NK-92 treated with Interleukin-12 subunit alpha and Interleukin-12 subunit beta, amount 100 ng/mL, for 24 hours (cell line): Measurements from ENCODE around the gene GABBR1.

ENCODE experiments used
- DNase-seq: peaks from one replicate; lab custom pipeline; 2025; lab: John Stamatoyannopoulos, UW

GABBR1 gene

DNA sequence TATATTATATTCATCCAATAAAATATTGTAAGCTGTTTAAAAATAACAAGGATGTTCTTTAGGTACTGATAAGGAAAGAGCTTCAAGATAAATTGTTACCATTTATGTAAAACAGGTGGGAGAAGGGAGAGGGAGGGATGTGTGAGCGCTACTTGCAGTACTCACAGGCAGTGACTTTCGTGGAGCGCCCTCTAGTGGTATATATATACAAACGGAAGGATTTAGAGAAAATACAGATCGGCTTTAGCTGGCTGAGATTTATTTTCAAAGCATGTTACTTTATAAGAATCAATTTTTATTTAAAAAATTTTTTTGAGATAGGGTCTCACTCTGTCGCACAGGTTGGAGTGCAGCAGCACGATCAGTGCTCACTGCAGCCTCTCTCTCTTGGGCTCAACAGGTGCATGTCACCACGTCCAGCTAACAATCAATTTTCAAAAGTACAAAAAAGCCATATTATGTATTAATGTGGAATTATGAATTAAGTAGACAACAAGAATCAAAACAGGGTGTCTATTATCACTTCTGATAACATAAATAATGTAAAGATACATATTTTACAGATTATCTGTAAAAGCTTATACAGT lies 20.6 kb upstream of the GABBR1 start:
- peak; percentile 20 for DNase-seq

DNA sequence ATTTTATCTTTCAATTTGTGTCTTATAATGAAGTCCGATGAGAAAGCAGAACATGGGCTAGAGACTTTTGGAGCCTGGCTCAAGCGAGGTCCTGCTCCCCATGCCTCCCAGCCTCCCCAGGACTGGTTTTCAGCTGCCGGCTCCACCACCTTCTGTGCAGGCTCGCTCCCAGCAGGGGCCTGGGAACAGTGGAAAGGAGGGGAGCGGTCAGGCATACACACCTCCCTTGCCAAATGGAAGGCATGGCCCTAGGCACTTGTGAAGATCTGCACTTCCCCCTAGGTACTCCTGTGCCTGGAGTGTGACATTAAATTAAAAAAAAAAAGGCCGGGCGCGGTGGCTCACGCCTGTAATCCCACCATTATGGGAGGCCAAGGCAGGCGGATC lies 19.2 kb upstream of the GABBR1 start:
- DNase-seq: no peak

DNA sequence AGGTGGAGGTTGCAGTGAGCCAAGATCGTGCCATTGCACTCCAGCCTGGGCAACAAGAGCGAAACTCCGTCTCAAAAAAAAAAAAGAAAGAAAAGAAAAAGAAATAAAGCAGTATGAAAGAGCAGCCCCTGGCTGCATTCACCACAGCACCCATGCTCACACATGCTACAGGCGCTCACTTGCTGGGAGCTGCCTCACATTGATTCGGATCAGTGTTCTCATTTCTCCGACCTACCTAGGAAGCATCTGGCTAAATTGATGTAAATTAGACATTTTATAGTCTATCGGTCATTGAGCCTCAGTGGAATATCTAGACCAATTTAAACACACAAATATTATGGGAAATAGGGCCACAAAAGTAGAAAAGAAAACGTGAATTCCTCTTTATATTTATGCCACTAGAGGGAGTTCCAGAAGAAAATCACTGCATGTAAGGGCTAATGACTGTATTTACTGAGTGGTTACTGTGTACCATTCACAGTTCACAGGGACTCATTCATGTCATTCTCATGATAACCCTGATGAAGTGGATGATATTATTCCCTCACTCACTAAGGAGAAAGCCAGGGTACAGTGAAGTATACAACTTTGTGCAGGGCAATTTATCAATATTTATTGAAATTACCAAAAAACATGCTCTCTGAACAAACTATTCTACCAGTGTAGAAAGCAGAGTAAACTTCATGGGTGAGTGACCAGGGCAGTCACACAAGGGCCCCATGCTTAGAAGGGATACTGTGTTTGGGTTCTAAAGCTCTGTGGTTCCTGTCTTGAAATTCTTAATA lies 18.6 kb upstream of the GABBR1 start:
- DNase-seq: no peak

DNA sequence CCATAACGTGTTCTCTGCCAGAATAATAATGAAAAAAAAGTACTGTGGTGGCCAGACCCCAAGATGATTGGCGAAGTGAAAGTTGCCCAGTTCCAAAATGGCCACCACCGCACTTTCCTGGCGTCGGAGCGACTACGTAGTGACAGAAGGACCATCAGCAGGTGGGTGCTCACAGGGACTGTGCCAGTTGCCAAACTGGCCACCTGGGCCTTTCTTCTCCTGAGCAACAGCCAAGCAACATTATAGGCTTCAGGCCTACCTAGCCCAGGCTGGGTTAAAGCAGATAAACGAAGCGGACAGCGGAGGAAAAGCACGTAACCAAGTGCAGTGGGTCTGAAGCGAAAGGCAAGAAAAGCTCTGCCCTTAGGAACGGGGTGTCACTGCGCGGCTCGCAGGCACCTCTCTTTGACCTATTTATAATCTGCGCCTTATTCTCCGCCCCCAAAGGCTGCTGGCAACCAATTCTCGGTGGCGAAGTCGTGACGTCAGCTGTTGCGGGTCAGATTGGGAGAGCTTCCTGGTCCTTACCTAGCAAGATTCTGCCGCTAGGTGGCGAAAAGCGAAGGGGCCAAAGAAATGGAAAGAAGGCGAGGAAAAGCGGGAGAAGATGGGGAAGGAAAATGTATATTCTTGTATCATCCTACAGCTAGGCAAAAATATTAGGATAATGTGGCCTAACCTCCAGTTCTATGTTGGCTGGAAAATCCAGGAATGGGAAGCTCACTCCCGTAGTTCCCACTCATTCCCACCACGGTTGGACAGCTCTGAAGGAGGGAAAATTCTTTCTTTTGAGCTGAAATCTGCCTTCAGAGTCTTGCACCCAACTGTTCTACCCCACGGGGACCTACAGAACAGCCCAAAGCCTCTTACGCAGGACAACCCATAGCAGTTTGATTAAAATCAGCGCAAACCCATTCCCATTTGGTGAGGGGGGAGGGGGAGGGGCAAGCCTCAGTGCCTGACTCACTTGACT lies 17.0 kb upstream of the GABBR1 start:
- DNase-seq: peak; percentile 94

DNA sequence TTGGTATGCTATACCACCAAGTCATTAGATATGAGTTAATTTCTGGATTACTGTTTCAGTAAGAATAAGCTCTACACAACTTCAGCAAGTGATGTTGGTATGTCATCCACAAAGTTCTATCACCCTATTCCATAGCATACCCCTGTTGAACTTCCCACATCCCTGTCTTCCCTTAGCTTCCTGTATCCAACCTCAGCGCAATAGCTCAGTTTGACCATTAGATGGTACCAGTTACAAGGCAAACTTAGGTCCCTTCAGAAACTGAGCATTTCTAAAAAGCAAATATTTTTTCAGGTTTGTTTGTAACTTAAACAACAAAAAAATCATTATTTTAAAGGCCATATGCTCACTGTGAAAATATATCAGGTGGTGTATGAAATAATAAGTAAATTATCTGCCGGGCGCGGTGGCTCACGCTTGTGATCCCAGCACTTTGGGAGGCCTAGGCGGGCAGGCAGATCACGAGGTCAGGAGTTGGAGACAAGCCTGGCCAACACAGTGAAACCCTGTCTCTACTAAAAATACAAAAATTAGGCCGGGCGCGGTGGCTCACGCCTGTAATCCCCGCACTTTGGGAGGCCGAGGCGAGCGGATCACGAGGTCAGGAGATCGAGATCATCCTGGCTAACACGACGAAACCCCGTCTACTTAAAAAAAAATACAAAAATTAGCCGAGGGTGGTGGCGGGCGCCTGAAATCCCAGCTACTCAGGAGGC lies 15.1 kb upstream of the GABBR1 start:
- DNase-seq: no peak

DNA sequence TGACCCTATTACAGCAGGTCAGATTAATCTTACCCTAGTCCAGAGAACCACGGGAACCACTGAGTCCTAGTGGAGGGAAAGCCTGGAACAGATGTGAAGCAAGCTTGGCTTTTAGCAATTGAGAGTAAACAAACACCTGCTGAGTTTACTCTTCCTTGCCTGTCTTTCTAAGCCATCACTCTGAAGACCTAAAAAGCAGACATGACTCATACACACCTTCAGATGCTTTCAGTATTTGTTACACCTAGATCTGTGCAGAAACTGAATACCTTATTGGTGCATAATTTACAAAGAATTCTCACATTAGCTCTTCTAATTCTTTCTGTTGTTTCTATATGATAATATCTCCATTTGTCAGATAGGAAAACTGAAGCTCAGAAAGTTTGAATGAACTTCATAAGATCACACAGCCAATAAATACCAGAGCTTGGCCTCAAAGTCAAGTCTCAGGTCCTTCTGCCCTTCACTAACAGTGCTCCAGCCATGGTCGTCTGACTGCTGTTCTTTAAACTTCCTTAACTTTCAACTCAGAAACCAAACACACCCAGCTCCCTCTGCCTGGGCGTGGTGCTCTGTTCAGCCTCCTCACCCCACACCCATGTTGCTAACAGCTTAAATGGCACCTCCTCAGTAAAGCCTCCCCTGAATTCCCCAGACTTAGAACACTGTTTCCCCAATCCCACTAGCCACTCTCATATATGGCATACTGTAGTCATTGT lies 8.6 kb upstream of the GABBR1 start:
- no peak for DNase-seq

DNA sequence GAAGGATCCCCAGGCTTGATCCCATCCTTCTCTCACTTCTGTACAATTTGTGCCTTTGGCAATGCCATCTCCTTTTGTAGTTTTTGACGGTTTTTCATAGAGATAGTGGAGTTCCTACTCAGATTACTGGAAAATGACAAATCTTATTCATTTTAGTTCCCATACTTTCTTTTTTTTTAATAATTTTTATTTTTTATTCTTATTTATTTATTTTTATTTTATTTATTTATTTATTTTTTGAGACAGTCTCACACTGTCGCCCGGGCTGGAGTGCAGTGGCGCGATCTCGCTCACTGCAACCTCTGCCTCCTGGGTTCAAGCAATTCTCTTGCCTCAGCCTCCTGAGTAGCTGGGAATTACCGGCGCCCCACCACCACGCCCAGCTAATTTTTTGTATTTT lies 4.3 kb upstream of the GABBR1 start:
- no peak for DNase-seq

DNA sequence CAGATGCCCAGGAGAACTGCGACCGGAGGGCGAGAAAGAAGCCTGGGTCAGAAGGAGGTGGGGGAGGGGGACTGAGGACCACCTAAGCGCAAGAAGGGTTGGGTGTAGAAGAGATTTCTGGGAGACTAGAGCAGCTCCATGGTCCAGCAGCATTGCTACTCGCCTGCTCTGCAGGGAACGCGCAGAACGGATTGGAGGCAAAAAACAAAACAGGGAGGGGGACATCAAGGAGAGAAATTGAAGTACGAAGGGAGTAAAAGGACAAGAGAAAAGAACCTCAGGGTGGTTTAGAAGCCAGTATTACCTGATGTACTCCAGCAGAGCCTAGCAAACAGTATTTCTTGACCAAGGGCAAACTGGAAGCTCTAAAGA lies 537 bp upstream of the GABBR1 start:
- no peak for DNase-seq

DNA sequence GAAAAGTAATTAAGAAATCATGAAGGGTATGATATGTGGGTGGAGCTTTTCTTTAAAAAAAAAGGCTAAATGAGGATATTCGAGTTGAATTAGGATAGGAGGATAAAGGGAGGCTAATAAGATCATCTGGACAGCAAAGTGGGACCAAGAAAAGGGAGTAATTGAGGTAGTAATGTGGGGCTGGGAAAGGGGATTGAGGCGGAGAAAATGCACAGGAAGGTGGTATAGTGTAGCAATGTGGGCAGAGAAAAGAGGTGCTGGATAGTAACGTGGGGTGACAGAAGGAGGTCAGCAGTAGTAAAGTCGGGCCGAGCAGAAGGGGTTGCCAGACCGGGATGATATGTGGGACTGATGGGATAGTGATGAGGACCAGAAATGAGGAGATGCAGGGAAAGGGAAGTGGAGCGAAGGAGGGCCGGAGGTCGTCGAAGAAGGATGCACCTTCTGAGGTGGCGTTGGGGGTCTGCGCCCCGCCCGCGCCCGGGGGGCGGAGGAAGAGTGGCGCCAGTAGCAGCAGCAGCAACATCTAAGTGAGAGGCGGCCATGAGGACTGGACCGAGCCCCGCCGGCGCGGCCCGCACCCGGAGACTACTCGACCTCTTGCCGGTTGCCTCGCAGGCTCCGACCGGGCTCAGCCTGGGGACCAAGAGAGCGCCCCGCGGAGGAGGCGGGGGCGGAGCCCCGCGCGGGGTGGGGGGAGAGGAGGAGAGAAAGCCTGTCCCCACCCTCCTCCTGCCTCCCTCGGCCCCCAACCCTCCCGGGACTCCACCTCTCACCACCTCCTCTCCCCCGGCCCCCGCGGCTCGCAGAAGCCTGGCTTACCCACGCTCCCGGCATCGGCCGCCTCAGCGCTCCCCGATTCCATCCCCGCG lies 887 bp downstream of the GABBR1 start:
- DNase-seq: no peak

DNA sequence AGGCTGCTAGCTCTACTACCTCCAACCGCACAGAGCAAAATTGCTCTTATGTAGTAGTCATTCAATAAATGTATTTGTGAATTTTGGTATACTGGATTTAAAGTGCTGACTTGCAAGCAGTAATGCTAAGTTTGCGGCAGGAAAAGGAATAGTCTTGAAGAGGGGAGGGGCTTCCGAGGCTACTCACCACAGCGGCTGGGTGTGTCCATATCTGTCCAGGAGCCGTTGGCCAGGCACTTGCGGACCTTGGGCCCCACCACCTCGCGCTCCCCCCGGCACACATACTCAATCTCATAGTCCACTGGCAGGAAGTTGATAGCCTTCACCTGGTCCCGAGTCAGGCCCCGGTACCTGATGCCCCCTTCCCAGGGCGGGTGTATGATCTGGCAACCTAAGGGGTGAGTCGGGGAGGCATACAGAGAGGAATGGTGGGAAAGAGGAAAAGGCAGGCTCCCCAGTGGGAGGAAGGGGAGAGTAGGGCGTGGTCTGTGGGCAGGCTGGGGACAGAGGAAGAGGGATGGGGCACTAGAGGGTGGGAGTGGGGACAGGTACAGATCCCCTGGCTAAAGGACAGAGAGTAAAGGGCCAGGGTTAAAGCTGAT lies 1.7 kb downstream of the GABBR1 start:
- DNase-seq: no peak

DNA sequence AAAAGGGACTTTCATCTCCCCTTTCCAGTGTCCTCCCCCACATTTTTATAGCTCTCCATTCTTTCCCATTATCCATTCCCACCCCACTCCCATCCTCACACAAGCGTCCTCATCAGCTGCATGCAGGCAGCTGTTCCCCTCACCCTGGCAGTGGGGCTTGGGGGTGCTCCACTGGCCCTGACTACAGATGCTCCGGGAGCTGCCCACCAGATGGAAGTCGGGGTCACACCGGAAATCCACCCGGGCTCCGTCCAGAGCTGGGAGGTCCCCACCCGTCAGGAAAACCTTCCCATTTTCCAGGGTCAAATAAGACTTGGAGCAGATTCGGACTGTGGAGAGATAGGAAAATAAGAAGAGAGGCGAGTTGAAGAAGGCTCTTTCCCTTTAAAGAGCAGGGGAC lies 2.7 kb downstream of the GABBR1 start:
- no peak for DNase-seq

DNA sequence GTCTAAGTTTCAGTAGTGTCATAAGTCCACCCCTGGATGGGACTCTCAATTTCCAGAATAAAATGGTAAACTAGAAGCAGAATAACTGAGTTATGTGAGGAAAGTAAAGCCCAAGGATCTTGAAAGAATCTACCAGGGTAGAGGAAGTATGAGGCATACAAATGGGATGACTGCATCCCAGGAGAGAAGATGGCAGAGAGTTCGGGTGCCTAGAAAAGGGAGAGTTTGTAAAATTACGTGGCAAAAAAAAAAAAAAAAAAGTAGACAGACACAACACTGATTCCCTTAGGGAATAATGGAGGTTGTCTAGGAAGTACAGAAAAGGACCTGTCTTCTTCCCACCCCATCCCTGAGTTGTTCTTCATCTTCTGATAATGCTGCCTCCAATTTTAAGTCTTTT lies 3.4 kb downstream of the GABBR1 start:
- DNase-seq: no peak

DNA sequence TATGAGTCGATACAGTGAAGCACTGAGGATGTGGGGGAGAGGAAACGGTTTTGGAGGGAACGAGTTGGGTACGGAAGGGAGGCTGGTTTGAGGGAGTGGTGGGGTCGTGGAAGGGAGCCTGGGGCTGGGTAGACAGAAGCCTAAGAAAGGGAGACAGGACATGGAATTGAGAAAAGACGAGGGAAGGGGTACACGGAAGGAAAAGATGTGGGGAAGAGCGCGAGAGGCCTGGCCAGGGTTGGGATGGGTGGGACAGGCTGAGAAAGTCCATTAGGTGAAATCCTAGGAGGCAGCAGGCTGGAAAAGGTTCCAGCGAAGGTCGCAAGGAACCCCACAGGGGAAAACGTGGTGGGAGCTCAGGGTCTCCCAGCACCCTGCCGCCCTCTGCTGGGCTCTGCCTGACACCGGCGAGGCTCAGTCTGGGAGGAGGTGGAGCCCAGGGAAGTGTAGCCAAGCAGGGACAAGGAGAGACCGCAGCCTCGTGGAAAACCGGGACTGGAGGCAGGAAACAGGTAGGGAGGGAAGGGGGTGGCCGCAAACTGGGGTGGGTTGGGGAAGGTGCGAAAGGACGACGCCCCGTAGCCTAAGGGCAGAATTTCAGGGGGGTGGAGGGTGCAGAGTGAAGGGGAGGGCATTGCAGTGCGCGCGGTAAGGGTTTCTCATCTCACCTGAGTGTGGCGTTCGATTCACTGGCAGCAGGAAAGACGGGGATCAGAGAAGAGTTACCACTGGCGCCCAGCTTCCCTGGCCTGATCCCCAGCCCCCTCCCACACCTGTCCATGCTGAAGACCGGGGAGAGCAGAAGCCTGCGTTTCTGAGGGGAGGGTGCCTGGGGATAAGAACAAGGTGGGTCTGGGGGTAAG lies 4.3 kb downstream of the GABBR1 start:
- no peak for DNase-seq

DNA sequence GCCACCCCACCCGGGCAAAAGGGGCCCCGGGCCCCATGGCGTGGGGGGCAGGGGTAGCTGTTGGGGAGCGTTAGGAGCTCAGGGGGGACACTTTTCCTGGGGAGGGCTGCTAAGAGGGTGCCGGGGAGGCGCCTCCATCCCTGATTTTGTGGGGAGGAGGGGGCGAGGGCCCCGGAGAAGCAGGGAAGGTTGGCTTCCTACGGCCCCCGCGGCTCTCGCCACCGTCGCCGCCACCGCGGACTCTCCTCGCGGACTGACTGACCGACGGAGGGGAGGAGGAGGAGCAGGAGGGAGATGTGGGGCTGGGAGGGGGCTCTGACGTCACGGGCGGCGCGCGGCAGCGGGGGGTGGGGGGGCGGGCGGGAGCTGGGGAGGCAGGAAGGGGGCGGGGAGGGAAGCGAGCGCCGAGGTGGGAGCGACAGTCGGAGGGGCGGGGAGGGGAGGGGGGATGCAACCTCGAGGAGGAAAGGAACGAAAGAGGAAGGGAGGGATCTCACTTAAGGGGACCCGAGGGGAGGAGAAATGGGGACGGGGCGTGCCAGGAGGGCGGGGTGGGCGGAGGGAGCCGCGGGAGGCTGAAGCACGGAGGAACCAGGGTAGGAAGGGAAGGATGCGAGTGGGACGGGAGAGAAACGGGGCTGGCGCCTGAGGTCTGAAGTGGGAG lies 5.1 kb downstream of the GABBR1 start:
- DNase-seq: no peak

DNA sequence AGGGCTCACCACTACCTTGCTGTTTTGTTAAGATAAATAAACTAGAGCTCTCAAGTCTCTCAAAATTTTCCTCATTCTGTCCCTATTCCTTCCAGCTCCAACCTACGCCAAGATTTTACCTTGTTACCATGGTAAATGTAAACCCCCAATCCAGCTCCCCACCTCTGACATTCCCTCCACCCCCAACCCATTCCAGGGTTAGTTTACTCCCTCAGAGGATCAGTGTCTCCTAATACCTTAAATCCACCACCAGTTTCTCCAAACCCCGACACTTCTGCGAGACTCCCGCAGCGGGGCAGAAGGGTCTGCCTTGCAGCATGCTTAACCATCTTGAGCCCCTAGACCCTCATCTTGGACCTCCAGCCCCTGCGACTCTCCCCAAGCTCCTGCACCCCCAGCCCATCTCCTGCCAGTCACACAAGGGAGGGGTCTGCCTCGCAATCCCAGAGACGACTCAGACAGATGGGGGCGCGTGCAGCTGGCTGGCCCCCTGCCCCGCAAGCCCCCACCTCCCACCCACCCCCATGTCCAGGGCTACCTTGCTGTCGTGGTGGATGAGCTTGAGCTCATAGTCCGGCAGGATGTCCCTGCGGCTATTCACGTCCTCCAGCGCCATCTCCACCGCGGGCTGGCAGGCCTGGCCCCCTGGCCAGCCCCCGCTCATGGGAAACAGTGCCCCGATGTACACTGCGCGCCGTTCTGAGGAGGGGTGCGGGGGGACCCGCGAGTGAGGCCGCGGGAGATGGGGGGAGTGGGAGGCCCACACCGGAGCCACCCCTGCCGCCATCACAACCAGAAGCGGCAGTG lies 5.8 kb downstream of the GABBR1 start:
- no peak for DNase-seq

DNA sequence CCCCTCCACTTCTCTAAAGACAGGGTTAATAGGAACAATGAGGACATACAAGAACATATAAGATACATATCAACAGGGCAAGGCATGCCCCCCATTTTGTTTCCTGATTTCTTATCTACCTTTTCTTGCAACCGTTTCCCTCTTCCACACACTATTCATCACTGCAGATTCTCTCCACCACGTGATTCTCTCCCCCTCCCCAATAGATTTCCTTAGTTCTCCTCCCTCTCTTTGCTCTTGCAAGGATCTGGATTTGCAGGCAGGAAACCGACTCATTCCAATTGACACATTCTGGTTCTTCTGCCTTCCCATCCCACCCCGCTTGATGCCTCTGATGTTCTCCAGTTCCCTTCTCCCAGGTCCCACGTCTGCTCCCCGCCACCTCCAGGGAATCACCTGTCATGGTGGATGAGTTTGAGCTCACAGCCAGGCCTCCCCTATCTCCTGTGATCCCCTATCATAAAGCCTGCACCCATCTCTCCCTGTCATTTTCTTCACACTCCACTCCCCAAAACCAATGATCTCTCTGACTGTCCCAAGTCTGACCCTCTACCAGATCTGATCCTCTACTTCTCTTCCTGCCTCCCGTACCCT lies 7.5 kb downstream of the GABBR1 start:
- DNase-seq: no peak

DNA sequence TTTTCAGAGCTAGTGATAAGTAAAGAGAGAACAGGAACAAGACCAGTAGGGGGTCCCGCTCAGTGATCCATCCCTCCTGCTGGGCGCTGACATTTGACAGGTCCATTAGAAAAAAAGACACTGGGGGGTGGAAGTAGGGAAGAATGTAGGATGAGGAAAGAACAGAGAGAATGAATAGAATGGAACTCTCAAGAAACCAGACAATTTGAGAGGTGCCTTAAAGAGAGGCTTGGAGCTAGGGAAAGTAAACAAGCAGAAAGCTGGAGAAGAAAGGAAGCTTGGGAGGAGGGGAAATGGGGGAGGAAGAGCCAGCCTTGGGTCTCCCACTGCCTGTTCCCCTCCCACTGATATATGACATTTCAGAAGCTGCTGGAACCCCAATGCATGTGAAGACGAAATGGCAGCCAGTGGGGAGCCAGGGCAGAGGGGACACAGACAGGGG lies 8.4 kb downstream of the GABBR1 start:
- DNase-seq: no peak
